Measurements from ENCODE around the gene STRIT1. TPM values are rescaled to one million over a fixed set of nuclear protein-coding genes. Genes with fewer than 3 reads are reported as not detected.

STRIT1 gene
- total RNA-seq, 2 donors from 2014 or later, result not detected

DNA sequence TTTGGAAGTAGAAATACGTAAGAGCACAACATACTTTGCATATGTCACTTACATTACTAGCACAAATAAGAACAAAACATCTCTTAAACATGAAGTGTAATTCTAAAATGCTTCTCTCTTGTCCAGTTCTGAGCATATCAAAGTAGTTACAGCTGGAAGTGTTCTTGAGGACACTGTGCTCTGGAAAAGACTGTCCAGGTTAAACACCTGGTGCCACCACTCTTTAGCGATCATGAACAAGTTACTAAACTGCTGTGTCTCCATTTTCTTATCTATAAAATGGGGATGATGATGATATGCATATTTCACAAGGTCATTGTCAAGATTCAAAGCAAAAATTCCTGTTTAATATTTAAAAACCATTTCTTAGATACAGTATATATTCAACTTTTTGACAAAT is 790 bp downstream of the STRIT1 start:
- TF ChIP-seq, protein P1, sequence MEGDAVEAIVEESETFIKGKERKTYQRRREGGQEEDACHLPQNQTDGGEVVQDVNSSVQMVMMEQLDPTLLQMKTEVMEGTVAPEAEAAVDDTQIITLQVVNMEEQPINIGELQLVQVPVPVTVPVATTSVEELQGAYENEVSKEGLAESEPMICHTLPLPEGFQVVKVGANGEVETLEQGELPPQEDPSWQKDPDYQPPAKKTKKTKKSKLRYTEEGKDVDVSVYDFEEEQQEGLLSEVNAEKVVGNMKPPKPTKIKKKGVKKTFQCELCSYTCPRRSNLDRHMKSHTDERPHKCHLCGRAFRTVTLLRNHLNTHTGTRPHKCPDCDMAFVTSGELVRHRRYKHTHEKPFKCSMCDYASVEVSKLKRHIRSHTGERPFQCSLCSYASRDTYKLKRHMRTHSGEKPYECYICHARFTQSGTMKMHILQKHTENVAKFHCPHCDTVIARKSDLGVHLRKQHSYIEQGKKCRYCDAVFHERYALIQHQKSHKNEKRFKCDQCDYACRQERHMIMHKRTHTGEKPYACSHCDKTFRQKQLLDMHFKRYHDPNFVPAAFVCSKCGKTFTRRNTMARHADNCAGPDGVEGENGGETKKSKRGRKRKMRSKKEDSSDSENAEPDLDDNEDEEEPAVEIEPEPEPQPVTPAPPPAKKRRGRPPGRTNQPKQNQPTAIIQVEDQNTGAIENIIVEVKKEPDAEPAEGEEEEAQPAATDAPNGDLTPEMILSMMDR (conservative IDR thresholded peaks at IDR 0.05), result no peak
- H3K9me3 Mint-ChIP-seq, result peaks cover 19% of the 10 kb centered on the region
- no peaks in the 10 kb centered on the region for H3K4me1 ChIP-seq (ENCODE audit: control insufficient read depth, insufficient read depth, low read length)
- DNase-seq, result no peak
- no peak overlapping the region for H3K4me3 ChIP-seq (ENCODE audit: low read length)
- H3K27ac ChIP-seq (ENCODE audit: low read depth, low read length), result no peak overlapping the region
- peaks cover 9% of the 10 kb centered on the region for H3K36me3 Mint-ChIP-seq (ENCODE audit: low read depth)
- H3K36me3 ChIP-seq (ENCODE audit: control insufficient read depth, insufficient read depth, low read length), result no peaks in the 10 kb centered on the region
- no peak overlapping the region for H3K9ac ChIP-seq (ENCODE audit: extremely low read depth, low read length, poor library complexity, severe bottlenecking)
- H3K4me3 Mint-ChIP-seq, result no peak overlapping the region
- no peaks in the 10 kb centered on the region for H3K27me3 Mint-ChIP-seq (ENCODE audit: insufficient read depth)
- peaks cover 22% of the 10 kb centered on the region for H3K9me3 ChIP-seq (ENCODE audit: control insufficient read depth, low read length)
- WGBS, 2 experiments (ENCODE audit: insufficient coverage in 1 of 2, insufficient read length in 1 of 2), result 92% methylated on average over 2 of the region's 2 CpGs; no CpG with 5 or more reads in 1 of the 2 experiments
- no peaks in the 10 kb centered on the region for H3K4me1 Mint-ChIP-seq
- no peak overlapping the region for H3K27ac Mint-ChIP-seq
- H3K27me3 ChIP-seq (ENCODE audit: control insufficient read depth, insufficient read depth, low read length, poor library complexity, severe bottlenecking), result no peaks in the 10 kb centered on the region

DNA sequence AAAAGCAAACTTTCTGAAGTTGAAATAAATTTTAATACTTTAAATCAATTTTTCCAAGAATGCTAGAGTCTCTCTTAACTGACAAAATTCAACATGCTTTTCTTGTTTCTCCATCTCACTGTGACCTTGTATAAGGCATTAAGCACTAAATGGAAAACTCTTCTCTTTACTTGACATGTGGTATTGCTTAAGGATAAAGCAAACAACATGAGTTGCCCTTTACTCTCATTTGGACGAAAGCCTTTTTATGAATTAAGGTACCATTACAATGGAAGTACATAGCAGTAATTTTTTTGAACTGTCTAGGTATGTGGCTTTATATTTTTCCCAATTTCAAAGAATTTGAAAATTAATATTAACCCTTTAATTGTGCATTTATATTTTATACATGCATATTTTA is 1.4 kb downstream of the STRIT1 start:
- Histone ChIP-seq H3K4me3 (ENCODE audit: low read length) (no peak overlapping the region), H3K9me3 (ENCODE audit: control insufficient read depth, low read length) (peaks cover 16% of the 10 kb centered on the region), H3K27ac (ENCODE audit: low read depth, low read length) (no peak overlapping the region), H3K9ac (ENCODE audit: extremely low read depth, low read length, poor library complexity, severe bottlenecking) (no peak overlapping the region), H3K27me3 (ENCODE audit: control insufficient read depth, insufficient read depth, low read length, poor library complexity, severe bottlenecking) (no peaks in the 10 kb centered on the region), H3K4me1 (ENCODE audit: control insufficient read depth, insufficient read depth, low read length) (no peaks in the 10 kb centered on the region), H3K36me3 (ENCODE audit: control insufficient read depth, insufficient read depth, low read length) (no peaks in the 10 kb centered on the region)
- no peaks in the 10 kb centered on the region for H3K4me1 Mint-ChIP-seq
- H3K36me3 Mint-ChIP-seq (ENCODE audit: low read depth), result peaks cover 4% of the 10 kb centered on the region
- H3K27ac Mint-ChIP-seq, result no peak overlapping the region
- no peaks in the 10 kb centered on the region for H3K27me3 Mint-ChIP-seq (ENCODE audit: insufficient read depth)
- H3K9me3 Mint-ChIP-seq, result peaks cover 13% of the 10 kb centered on the region
- TF ChIP-seq, protein P1 (conservative IDR thresholded peaks at IDR 0.05), result no peak
- 100% methylated on average over 1 of the region's 1 CpG; no CpG with 5 or more reads in 1 of the 2 experiments for WGBS, 2 experiments (ENCODE audit: insufficient coverage in 1 of 2, insufficient read length in 1 of 2)
- H3K4me3 Mint-ChIP-seq, result no peak overlapping the region
- no peak for DNase-seq

DNA sequence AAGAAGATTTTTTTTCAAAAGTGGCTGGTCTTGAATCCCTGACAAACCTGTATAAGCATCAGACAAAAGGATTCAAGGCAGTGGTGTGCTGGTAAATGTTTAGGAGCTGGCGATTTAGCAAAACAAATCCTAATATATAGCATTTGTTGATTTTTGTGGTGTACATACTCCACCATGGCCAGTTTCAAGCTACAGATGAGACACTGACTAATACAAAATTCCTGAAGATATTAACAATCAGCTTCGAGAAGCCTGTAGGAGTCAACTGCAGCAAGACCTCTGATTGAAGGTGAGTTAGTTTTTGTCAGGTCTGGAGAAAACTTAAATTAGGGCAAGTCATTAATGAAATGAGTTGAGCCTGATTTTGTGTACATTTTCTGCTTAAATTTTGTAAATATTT is 6.7 kb downstream of the STRIT1 start:
- Histone ChIP-seq H3K27ac (ENCODE audit: low read depth, low read length) (no peak overlapping the region), H3K4me1 (ENCODE audit: control insufficient read depth, insufficient read depth, low read length) (no peaks in the 10 kb centered on the region), H3K4me3 (ENCODE audit: low read length) (no peak overlapping the region), H3K9me3 (ENCODE audit: control insufficient read depth, low read length) (peaks cover 2% of the 10 kb centered on the region), H3K36me3 (ENCODE audit: control insufficient read depth, insufficient read depth, low read length) (no peaks in the 10 kb centered on the region), H3K27me3 (ENCODE audit: control insufficient read depth, insufficient read depth, low read length, poor library complexity, severe bottlenecking) (no peaks in the 10 kb centered on the region), H3K9ac (ENCODE audit: extremely low read depth, low read length, poor library complexity, severe bottlenecking) (no peak overlapping the region)
- Mint-ChIP-seq H3K4me1 (no peaks in the 10 kb centered on the region), H3K27ac (no peak overlapping the region), H3K9me3 (no peaks in the 10 kb centered on the region), H3K27me3 (ENCODE audit: insufficient read depth) (no peaks in the 10 kb centered on the region), H3K36me3 (ENCODE audit: low read depth) (peaks cover 2% of the 10 kb centered on the region), H3K4me3 (no peak overlapping the region)
- no peak for DNase-seq
- 97 to 100% methylated on average over 1 to 2 of the region's 2 CpGs for WGBS, 2 experiments (ENCODE audit: insufficient coverage in 1 of 2, insufficient read length in 1 of 2)
- TF ChIP-seq, protein P1 (conservative IDR thresholded peaks at IDR 0.05), result no peak

Data from endodermal cell (in vitro differentiated cells).